ENCODE measurements around the gene LSAMP. TPM values are rescaled to one million over a fixed set of nuclear protein-coding genes. Genes with fewer than 3 reads are reported as not detected.

The LSAMP gene
- polyA plus RNA-seq, 1 experiment = 2.7 TPM

GRCh38 chr3:115898656-115899410, 546.5 kb downstream of the LSAMP start:
- CTCF ChIA-PET = no interaction called here
- DNase-seq (ENCODE audit: low read depth) = no peak
- POLR2A ChIA-PET = no interaction called here
- Histone ChIP-seq H3K27me3 (ENCODE audit: control insufficient read depth, insufficient read depth, low read length) (no peaks in the 10 kb centered on the region), H3K4me3 (ENCODE audit: low read depth, low read length) (no peak overlapping the region), H3K36me3 (ENCODE audit: control insufficient read depth, insufficient read depth, low read length) (no peaks in the 10 kb centered on the region)
- TF ChIP-seq CTCF (IDR thresholded peaks at IDR 0.05; ENCODE audit: insufficient read depth, low read depth, low read length) = no peak

GRCh38 chr3:115891006-115891636, 554.2 kb downstream of the LSAMP start:
- ChIA-PET POLR2A (interaction anchor here (0.6 kb wide), 1 partner anchor 24 kb away, joined by 3 read pairs; no protein-coding TSS in a partner anchor), CTCF (interaction anchor here (0.6 kb wide), 2 partner anchors 19 to 941 kb away, joined by 3 to 4 read pairs; no protein-coding TSS in a partner anchor)
- no peaks in the 10 kb centered on the region for H3K36me3 ChIP-seq (ENCODE audit: control insufficient read depth, insufficient read depth, low read length)

GRCh38 chr3:115890579-115890978, 554.7 kb downstream of the LSAMP start:
- Histone ChIP-seq H3K36me3 (ENCODE audit: control insufficient read depth, insufficient read depth, low read length) (no peaks in the 10 kb centered on the region), H3K27me3 (ENCODE audit: control insufficient read depth, insufficient read depth, low read length) (no peaks in the 10 kb centered on the region; the same call in 1 of the 2 replicates), H3K4me3 (ENCODE audit: low read depth, low read length) (no peak overlapping the region)
- DNase-seq (ENCODE audit: low read depth) = no peak
- ChIA-PET CTCF (interaction anchor here (0.6 kb wide), 1 partner anchor 942 kb away, joined by 3 read pairs; no protein-coding TSS in a partner anchor), POLR2A (no interaction called here)
- TF ChIP-seq CTCF (IDR thresholded peaks at IDR 0.05; ENCODE audit: insufficient read depth, low read depth, low read length) = no peak

More at GRCh38 chr3:115891006-115891636, 554.2 kb downstream of the LSAMP start:
- Histone ChIP-seq H3K27me3 (ENCODE audit: control insufficient read depth, insufficient read depth, low read length) (no peaks in the 10 kb centered on the region; the same call in 1 of the 2 replicates), H3K4me3 (ENCODE audit: low read depth, low read length) (no peak overlapping the region)
- no peak for TF ChIP-seq CTCF (IDR thresholded peaks at IDR 0.05; ENCODE audit: insufficient read depth, low read depth, low read length)
- DNase-seq (ENCODE audit: low read depth) = no peak

GRCh38 chr3:115885621-115886020, 559.7 kb downstream of the LSAMP start:
- no peak for TF ChIP-seq CTCF (IDR thresholded peaks at IDR 0.05; ENCODE audit: insufficient read depth, low read depth, low read length)
- Histone ChIP-seq H3K36me3 (ENCODE audit: control insufficient read depth, insufficient read depth, low read length) (no peaks in the 10 kb centered on the region), H3K27me3 (ENCODE audit: control insufficient read depth, insufficient read depth, low read length) (no peaks in the 10 kb centered on the region; the same call in 1 of the 2 replicates), H3K4me3 (ENCODE audit: low read depth, low read length) (no peak overlapping the region)
- no peak for DNase-seq (ENCODE audit: low read depth)
- ChIA-PET CTCF (interaction anchor here (0.8 kb wide), 1 partner anchor 8 kb away, joined by 3 read pairs; no protein-coding TSS in a partner anchor), POLR2A (no interaction called here)

GRCh38 chr3:115877615-115877899, 567.7 kb downstream of the LSAMP start:
- Histone ChIP-seq H3K36me3 (ENCODE audit: control insufficient read depth, insufficient read depth, low read length) (no peaks in the 10 kb centered on the region), H3K4me3 (ENCODE audit: low read depth, low read length) (no peak overlapping the region), H3K27me3 (ENCODE audit: control insufficient read depth, insufficient read depth, low read length) (no peaks in the 10 kb centered on the region)
- TF ChIP-seq CTCF (IDR thresholded peaks at IDR 0.05; ENCODE audit: insufficient read depth, low read depth, low read length) = no peak
- no peak for DNase-seq (ENCODE audit: low read depth)
- ChIA-PET CTCF (interaction anchor here (1.3 kb wide), 2 partner anchors 8 to 11 kb away, joined by 3 read pairs; no protein-coding TSS in a partner anchor), POLR2A (no interaction called here)
